ENCODE measurements around the gene KRTAP29-1.

GRCh38 chr17:41334385-41335305 is 32.0 kb upstream of the KRTAP29-1 start:
- no peak for TF ChIP-seq CTCF (IDR thresholded peaks at IDR 0.05)
- no peak for TF ChIP-seq SIN3A (IDR thresholded peaks at IDR 0.05; ENCODE audit: borderline replicate concordance, insufficient read depth, low read depth, low read length)
- no peak for TF ChIP-seq REST (IDR thresholded peaks at IDR 0.05; ENCODE audit: insufficient read depth in 1 of 2, low read depth in 2 of 2, low read length in 1 of 2)
- no peak for TF ChIP-seq POLR2AphosphoS5 (IDR thresholded peaks at IDR 0.05; ENCODE audit: low read depth, low read length)
- no peak for TF ChIP-seq TCF7L2 (IDR thresholded peaks at IDR 0.05; ENCODE audit: low read depth, low read length)

Data from Panc1 (cell line).